Thoracic aorta (tissue), 2 donors: Measurements from ENCODE around the gene KRT81. TPM values are rescaled to one million over a fixed set of nuclear protein-coding genes. Genes with fewer than 3 reads are reported as not detected.

Experiments used
- ATAC-seq: fragments of 150-250 bp; one replicate; pipeline ENCODE4 v1.8.0; 2017; ENCODE audit warnings: low read depth; ENCODE audit not compliant: insufficient number of reproducible peaks, low FRiP score
- DNase-seq: peaks from one replicate; pipeline ENCODE4 v3.0.0-alpha.2; 2020; ENCODE audit warnings: low spot score
- H3K27ac ChIP-seq, 2 donors: fragments of 200-600 bp; sonication (generic); 1 replicate in 1 of 2; 2 replicates in 1 of 2; pipeline ENCODE4 v1.5.1; 2016; ENCODE audit warnings: mild to moderate bottlenecking in 2 of 2, moderate library complexity in 2 of 2
- H3K27me3 ChIP-seq: fragments of 200-600 bp; sonication (generic); replicated peaks from 2 replicates; pipeline ENCODE4 v1.6.0; 2016; ENCODE audit warnings: mild to moderate bottlenecking; ENCODE audit not compliant: insufficient read depth
- H3K36me3 ChIP-seq: fragments of 200-600 bp; sonication (generic); one replicate; pipeline ENCODE4 v1.5.1; 2016
- H3K4me1 ChIP-seq, 2 donors: fragments of 200-600 bp; sonication (generic); 1 replicate in 1 of 2; 2 replicates in 1 of 2; pipeline versions ENCODE4 v1.5.1 to v1.6.0; 2016; ENCODE audit warnings: low read depth in 2 of 2, mild to moderate bottlenecking in 1 of 2; ENCODE audit not compliant: control insufficient read depth in 1 of 2
- H3K4me3 ChIP-seq: fragments of 200-600 bp; sonication (generic); 2 replicates; pipeline ENCODE4 v1.5.1; 2016; ENCODE audit warnings: mild to moderate bottlenecking
- H3K9me3 ChIP-seq: fragments of 200-600 bp; sonication (generic); 2 replicates; pipeline ENCODE4 v1.5.1; 2016
- total RNA-seq, 2 donors: library from RNA; depleted of rRNA; stranded (reverse); fragments of >200 nt; gene quantifications; one replicate each; pipeline versions ENCODE4 v1.1.0 to v1.2.3, GENCODE V29; 2016
- TF ChIP-seq, protein P1 (sequence below): fragments of 200-600 bp; sonication (generic); IDR thresholded peaks from one replicate; pipeline ENCODE4 v1.5.1; 2019; ENCODE audit warnings: antibody characterized with exemption

Gene KRT81
- total RNA-seq = 1 to 10 TPM in 1 of 2 donors, not detected in 1; 5.1 TPM

DNA sequence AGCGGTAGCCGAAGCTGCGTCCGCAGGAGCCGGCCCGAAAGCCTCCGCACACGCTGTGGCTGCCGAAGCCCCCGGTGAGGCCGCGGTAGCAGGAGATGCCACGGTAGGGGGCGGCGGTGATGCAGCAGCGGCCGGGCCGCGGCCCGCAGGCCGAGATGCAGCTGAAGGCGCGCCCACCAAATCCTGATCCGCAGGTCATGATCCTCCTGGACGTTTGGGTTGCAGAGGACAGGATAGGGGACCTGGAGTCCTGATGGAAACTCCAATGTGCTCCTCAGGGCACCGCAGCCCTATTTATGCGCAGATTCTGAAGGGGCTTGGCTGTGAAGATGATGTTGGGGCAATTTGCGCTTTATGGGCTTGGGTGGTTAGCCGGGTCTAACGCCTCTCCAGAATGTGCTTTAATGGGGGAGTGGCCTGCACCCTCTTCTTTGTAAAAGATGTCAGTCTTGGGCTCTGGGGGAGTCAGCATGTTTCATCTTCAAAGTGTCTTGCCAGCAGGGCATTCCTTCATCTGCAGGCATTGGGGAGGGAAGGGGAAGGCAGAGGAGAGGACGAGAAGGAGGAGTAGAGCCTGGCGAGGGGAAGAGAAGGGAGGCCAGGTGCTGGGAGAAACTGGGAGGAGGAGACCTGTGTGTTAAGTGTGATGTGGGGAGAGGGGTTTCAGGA, at the start of gene KRT81:
Gene KRT81 (minus strand): TSS at position 268 of the 669 bp plus-strand sequence. CDS start 69 bp downstream, at position 199.
- Histone ChIP-seq H3K36me3 (no peaks in the 10 kb centered on the region), H3K9me3 (no peaks in the 10 kb centered on the region), H3K4me3 (no peak within 1 kb of the TSS), H3K4me1 (no peaks in the 10 kb centered on the region), H3K27ac (no peak within 1 kb of the TSS), H3K27me3 (no peaks in the 10 kb centered on the region)
- TF ChIP-seq, protein P1, sequence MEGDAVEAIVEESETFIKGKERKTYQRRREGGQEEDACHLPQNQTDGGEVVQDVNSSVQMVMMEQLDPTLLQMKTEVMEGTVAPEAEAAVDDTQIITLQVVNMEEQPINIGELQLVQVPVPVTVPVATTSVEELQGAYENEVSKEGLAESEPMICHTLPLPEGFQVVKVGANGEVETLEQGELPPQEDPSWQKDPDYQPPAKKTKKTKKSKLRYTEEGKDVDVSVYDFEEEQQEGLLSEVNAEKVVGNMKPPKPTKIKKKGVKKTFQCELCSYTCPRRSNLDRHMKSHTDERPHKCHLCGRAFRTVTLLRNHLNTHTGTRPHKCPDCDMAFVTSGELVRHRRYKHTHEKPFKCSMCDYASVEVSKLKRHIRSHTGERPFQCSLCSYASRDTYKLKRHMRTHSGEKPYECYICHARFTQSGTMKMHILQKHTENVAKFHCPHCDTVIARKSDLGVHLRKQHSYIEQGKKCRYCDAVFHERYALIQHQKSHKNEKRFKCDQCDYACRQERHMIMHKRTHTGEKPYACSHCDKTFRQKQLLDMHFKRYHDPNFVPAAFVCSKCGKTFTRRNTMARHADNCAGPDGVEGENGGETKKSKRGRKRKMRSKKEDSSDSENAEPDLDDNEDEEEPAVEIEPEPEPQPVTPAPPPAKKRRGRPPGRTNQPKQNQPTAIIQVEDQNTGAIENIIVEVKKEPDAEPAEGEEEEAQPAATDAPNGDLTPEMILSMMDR = no peak
- ATAC-seq (no peak), DNase-seq (no peak)

DNA sequence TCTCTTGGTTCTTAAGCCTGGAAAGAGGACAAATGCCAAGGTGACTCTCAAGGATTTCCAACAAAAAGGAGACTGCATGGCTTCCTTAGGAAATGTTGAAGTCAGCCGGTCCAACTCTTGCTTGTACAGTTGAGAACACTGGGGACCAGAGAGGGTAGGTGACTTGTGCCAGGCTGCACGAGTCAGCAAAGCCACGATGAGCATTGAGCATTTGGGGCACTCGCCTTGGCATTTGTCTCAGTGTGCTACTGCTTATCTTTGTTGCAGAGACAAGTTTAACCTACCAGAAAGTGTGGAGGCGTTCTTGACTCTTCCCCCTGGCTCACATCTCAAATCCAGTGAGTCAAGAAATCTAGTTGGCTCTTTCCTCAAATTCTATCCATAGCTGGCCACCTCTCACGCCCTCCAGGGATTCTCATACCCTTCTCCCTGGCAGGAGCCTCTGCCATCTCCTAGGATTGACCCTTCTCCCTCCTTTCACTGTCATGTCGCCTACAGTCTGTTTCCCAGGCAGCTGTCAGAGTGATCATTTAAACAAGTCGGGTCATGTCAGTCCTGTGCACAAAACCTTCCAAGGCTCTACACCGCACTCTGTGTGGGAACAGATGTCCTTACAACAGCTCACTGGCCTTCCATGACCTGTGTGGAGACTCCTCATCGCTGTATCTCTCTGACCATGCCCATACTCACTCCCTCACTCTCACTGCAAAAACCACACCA, 47.1 kb upstream of the KRT81 start:
- Histone ChIP-seq H3K4me1 (no peaks in the 10 kb centered on the region), H3K36me3 (no peaks in the 10 kb centered on the region), H3K4me3 (no peak overlapping the region), H3K27me3 (no peaks in the 10 kb centered on the region), H3K9me3 (peaks cover 16% of the 10 kb centered on the region), H3K27ac (no peak overlapping the region)
- TF ChIP-seq, protein P1 = no peak
- ATAC-seq = no peak
- DNase-seq = no peak

DNA sequence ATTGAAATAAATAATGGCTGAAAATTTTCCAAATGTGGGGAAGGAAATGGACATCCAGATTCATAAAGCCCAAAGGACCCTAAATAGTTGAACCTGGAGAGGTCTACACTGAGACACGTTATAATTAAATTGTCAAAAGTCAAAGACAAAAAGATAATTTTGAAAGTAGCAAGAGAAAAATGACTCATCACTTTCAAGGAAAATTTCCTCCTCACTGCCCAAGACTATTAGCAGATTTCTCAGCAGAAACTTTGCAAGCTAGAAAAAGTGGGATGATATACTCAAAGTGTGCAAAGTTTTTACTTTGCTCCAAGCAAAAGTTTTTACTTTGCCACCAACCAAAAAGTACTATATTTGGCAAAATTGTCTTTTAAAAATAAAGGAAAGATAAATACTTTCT, 45.7 kb upstream of the KRT81 start:
- DNase-seq (no peak), ATAC-seq (no peak)
- Histone ChIP-seq H3K4me3 (no peak overlapping the region), H3K4me1 (no peaks in the 10 kb centered on the region), H3K36me3 (no peaks in the 10 kb centered on the region), H3K9me3 (peaks cover 16% of the 10 kb centered on the region), H3K27me3 (no peaks in the 10 kb centered on the region), H3K27ac (no peak overlapping the region)
- TF ChIP-seq, protein P1 = no peak

DNA sequence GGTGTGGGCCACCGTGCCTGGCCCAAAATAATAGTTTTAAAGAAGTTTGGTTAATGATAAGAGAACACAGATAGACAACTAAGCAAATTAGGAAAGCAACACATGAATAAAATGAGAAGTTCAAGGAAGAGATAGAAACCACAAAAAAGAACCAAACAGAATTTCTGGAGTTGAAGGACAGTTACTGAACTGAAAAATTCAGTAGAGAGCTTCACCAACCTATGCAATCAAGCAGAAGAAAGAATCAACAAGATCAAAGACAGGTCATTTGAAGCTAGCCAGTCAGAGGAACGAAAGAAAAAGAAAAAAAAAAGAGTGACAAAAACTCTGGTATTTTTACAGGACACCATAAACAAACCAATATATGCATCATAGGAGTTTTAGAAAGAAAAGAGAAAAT, 45.3 kb upstream of the KRT81 start:
- no peak overlapping the region for H3K4me3 ChIP-seq
- H3K4me1 ChIP-seq = no peaks in the 10 kb centered on the region
- DNase-seq (no peak), ATAC-seq (no peak)
- H3K27me3 ChIP-seq = no peaks in the 10 kb centered on the region
- H3K36me3 ChIP-seq = no peaks in the 10 kb centered on the region
- no peak overlapping the region for H3K27ac ChIP-seq
- peaks cover 16% of the 10 kb centered on the region for H3K9me3 ChIP-seq
- TF ChIP-seq, protein P1 = no peak

DNA sequence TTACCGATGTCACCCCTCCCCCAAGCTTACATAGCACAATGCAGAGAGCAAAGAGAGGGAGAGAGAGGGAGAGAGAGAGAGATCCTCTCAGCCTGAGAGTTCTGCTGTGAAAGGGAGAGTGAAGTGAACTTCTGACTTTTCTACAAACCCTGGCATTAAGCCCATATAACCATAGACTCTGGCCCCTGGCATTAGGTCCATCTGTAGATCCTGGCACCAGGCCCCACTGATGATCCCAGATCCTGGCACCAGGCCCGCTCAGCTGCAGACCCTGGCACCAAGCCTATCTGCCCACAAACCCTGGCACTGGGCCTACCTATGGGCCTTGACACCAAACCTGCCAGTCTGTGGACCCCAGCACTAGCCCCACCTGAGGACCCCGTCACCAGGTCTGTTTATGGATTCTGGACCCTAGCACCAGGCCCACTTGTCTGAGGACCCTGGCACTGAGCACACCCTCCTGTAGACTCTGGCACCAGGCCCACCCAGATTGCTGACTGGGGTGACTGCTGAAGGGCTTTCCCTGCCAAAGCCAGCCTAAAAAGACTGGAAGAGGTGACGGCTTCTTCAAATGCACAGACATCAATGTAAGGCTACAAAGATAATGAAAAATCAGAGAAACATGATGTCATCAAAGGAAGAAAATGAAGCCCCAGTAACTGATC, 44.4 kb upstream of the KRT81 start:
- ATAC-seq (no peak), DNase-seq (no peak)
- Histone ChIP-seq H3K27ac (no peak overlapping the region), H3K4me1 (no peaks in the 10 kb centered on the region), H3K4me3 (no peak overlapping the region), H3K27me3 (no peaks in the 10 kb centered on the region), H3K9me3 (peaks cover 16% of the 10 kb centered on the region), H3K36me3 (no peaks in the 10 kb centered on the region)
- TF ChIP-seq, protein P1 = no peak
